SK-N-MC (cell line): Measurements from ENCODE around the gene ZDHHC11.
"Not testable (repeated sequence)": the region's sequence is repeated elsewhere in the genome, so short reads cannot be mapped to it uniquely, and the experiment has no call there.

ENCODE experiments used
- DNase-seq: peaks from one replicate; pipeline ENCODE4 v3.0.0-alpha.2; 2011; ENCODE audit warnings: low read depth, low spot score
- H3K27ac ChIP-seq: fragments of 200-600 bp; sonication (generic); 2 replicates; pipeline ENCODE4 v1.5.1; 2016; ENCODE audit warnings: mixed run types
- H3K36me3 ChIP-seq: fragments of 200-600 bp; sonication (generic); 2 replicates; pipeline ENCODE4 v1.6.1; 2017; ENCODE audit warnings: antibody characterized with exemption, low read length, mixed read lengths; ENCODE audit not compliant: insufficient read depth
- H3K4me3 ChIP-seq: fragments of 200-600 bp; sonication (generic); 2 replicates; pipeline ENCODE4 v1.5.1; 2016
- H3K9ac ChIP-seq: fragments of 200-600 bp; sonication (generic); 2 replicates; pipeline ENCODE4 v1.8.0; 2017; ENCODE audit warnings: mixed run types, mixed read lengths; ENCODE audit not compliant: insufficient read length
- H3K9me3 ChIP-seq: fragments of 200-600 bp; sonication (generic); 2 replicates; pipeline ENCODE4 v1.6.1; 2017; ENCODE audit warnings: low read depth, mild to moderate bottlenecking, antibody characterized with exemption, low read length, moderate library complexity, mixed read lengths
- EZH2 ChIP-seq: fragments of 200-600 bp; sonication (generic); IDR thresholded peaks from one replicate; pipeline ENCODE4 v1.6.1; 2017; ENCODE audit warnings: antibody characterized with exemption
- FOXP2 ChIP-seq: optimal IDR thresholded peaks from 2 replicates; pipeline ENCODE3; 2011; ENCODE audit warnings: mild to moderate bottlenecking, moderate library complexity; ENCODE audit not compliant: insufficient read depth; ENCODE audit errors: extremely low read length, control extremely low read depth
- POLR2AphosphoS5 ChIP-seq: IDR thresholded peaks from 2 replicates; pipeline ENCODE4 v1.6.1; 2012; ENCODE audit warnings: mild to moderate bottlenecking, low read depth, low read length, borderline replicate concordance

ZDHHC11 gene

GRCh38 chr5:840974-841435 lies 9.8 kb downstream of the ZDHHC11 start:
- not testable (repeated sequence) for DNase-seq, H3K9ac ChIP-seq, H3K4me3 ChIP-seq, H3K36me3 ChIP-seq, H3K27ac ChIP-seq, H3K9me3 ChIP-seq

GRCh38 chr5:840118-840973 lies 10.4 kb downstream of the ZDHHC11 start:
- not testable (repeated sequence) for H3K4me3 ChIP-seq, H3K27ac ChIP-seq, H3K9me3 ChIP-seq, H3K36me3 ChIP-seq, H3K9ac ChIP-seq, DNase-seq

GRCh38 chr5:838431-838851 lies 12.3 kb downstream of the ZDHHC11 start:
- not testable (repeated sequence) for DNase-seq, H3K27ac ChIP-seq, H3K4me3 ChIP-seq, H3K9me3 ChIP-seq, H3K36me3 ChIP-seq, H3K9ac ChIP-seq

- not testable (repeated sequence) for H3K27ac ChIP-seq, H3K9ac ChIP-seq
Measured at GRCh38 chr5:837621-838121, 13.1 kb downstream of the ZDHHC11 start.

GRCh38 chr5:835933-836612 lies 14.7 kb downstream of the ZDHHC11 start:
- not testable (repeated sequence) for H3K36me3 ChIP-seq, H3K4me3 ChIP-seq, H3K9me3 ChIP-seq, H3K27ac ChIP-seq, DNase-seq, H3K9ac ChIP-seq

More at GRCh38 chr5:837621-838121, 13.1 kb downstream of the ZDHHC11 start:
- not testable (repeated sequence) for H3K4me3 ChIP-seq, H3K9me3 ChIP-seq, H3K36me3 ChIP-seq, DNase-seq

- H3K9ac ChIP-seq, H3K9me3 ChIP-seq, DNase-seq, H3K27ac ChIP-seq, H3K36me3 ChIP-seq, H3K4me3 ChIP-seq: not testable (repeated sequence)
Measured at GRCh38 chr5:834013-834412, 16.8 kb downstream of the ZDHHC11 start.

- not testable (repeated sequence) for H3K4me3 ChIP-seq, H3K9ac ChIP-seq, H3K27ac ChIP-seq, H3K36me3 ChIP-seq, H3K9me3 ChIP-seq, DNase-seq
Measured at GRCh38 chr5:828194-828593, 22.6 kb downstream of the ZDHHC11 start.

GRCh38 chr5:825544-825943 lies 25.2 kb downstream of the ZDHHC11 start:
- DNase-seq, H3K27ac ChIP-seq, H3K36me3 ChIP-seq, H3K9ac ChIP-seq, H3K4me3 ChIP-seq, H3K9me3 ChIP-seq: not testable (repeated sequence)

- no peak for TF ChIP-seq POLR2AphosphoS5
- no peak for TF ChIP-seq EZH2
- TF ChIP-seq FOXP2: no peak
- Histone ChIP-seq H3K36me3 (no peaks in the 10 kb centered on the region), H3K9ac (no peak overlapping the region), H3K27ac (no peak overlapping the region), H3K9me3 (no peaks in the 10 kb centered on the region), H3K4me3 (no peak overlapping the region)
- DNase-seq: no peak
Measured at GRCh38 chr5:821504-821903, 29.3 kb downstream of the ZDHHC11 start.

GRCh38 chr5:820245-820644 lies 30.5 kb downstream of the ZDHHC11 start:
- TF ChIP-seq FOXP2: no peak
- TF ChIP-seq EZH2: no peak
- TF ChIP-seq POLR2AphosphoS5: no peak
- Histone ChIP-seq H3K9ac (no peak overlapping the region), H3K9me3 (no peaks in the 10 kb centered on the region), H3K36me3 (no peaks in the 10 kb centered on the region), H3K4me3 (no peak overlapping the region), H3K27ac (no peak overlapping the region)
- DNase-seq: no peak
